Measurements from ENCODE around the gene ICE2. TPM values are rescaled to one million over a fixed set of nuclear protein-coding genes. Genes with fewer than 3 reads are reported as not detected.

ICE2 gene
- polyA plus RNA-seq, 3 donors, result 10.0 to 27.0 (median 24.8) TPM

GRCh38 chr15:60511351-60512031, 32.5 kb upstream of the ICE2 start:
- no peaks in the 10 kb centered on the region for H3K36me3 ChIP-seq (replicated peaks in 1 of 2; ENCODE audit: control insufficient read depth in 1 of 2, insufficient read depth in 2 of 2, low read length in 2 of 2)
- no peak overlapping the region for H3K4me3 ChIP-seq (replicated peaks in 1 of 3; ENCODE audit: low read depth in 2 of 3, low read length in 3 of 3)
- TF ChIP-seq, protein P1, sequence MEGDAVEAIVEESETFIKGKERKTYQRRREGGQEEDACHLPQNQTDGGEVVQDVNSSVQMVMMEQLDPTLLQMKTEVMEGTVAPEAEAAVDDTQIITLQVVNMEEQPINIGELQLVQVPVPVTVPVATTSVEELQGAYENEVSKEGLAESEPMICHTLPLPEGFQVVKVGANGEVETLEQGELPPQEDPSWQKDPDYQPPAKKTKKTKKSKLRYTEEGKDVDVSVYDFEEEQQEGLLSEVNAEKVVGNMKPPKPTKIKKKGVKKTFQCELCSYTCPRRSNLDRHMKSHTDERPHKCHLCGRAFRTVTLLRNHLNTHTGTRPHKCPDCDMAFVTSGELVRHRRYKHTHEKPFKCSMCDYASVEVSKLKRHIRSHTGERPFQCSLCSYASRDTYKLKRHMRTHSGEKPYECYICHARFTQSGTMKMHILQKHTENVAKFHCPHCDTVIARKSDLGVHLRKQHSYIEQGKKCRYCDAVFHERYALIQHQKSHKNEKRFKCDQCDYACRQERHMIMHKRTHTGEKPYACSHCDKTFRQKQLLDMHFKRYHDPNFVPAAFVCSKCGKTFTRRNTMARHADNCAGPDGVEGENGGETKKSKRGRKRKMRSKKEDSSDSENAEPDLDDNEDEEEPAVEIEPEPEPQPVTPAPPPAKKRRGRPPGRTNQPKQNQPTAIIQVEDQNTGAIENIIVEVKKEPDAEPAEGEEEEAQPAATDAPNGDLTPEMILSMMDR (IDR thresholded peaks at IDR 0.05), result no peak
- H3K4me1 Mint-ChIP-seq, result peaks cover 5% of the 10 kb centered on the region
- no peak for DNase-seq
- no peak overlapping the region for H3K9ac ChIP-seq (ENCODE audit: insufficient read depth, low read length, poor library complexity, severe bottlenecking)
- H3K4me3 Mint-ChIP-seq, result no peak overlapping the region
- intact Hi-C loops (cut with micrococcal nuclease), result no loop called here
- no peaks in the 10 kb centered on the region for H3K9me3 Mint-ChIP-seq
- H3K27ac ChIP-seq (ENCODE audit: low read depth in 1 of 2, low read length in 2 of 2), result no peak overlapping the region
- H3K27me3 ChIP-seq (ENCODE audit: control insufficient read depth in 2 of 2, insufficient read depth in 2 of 2, low read length in 2 of 2), result no peaks in the 10 kb centered on the region
- H3K4me1 ChIP-seq (ENCODE audit: control insufficient read depth in 1 of 2, insufficient read depth in 2 of 2, low read length in 2 of 2), result no peaks in the 10 kb centered on the region
- H3K4me2 ChIP-seq (replicated peaks; ENCODE audit: extremely low read depth, low read length, poor library complexity, severe bottlenecking), result no peak overlapping the region
- WGBS (ENCODE audit: insufficient coverage), result 93% methylated on average over 20 of the region's 21 CpGs
- no peaks in the 10 kb centered on the region for H4K20me1 ChIP-seq (ENCODE audit: insufficient read depth, low read length)
- H3K9me3 ChIP-seq (replicated peaks in 1 of 2; ENCODE audit: control insufficient read depth in 1 of 2, insufficient read depth in 1 of 2, low read length in 2 of 2), result no peaks in the 10 kb centered on the region
- peaks cover 0 to 3% of the 10 kb centered on the region in 2 donors for H3K36me3 Mint-ChIP-seq
- no peak overlapping the region for H3K27ac Mint-ChIP-seq
- no peak overlapping the region for H2AFZ ChIP-seq (ENCODE audit: insufficient read depth, low read depth, low read length, poor library complexity, severe bottlenecking)
- H3K27me3 Mint-ChIP-seq (ENCODE audit: low read depth in 3 of 3), result no peaks in the 10 kb centered on the region
- no peaks in the 10 kb centered on the region for H3K79me2 ChIP-seq (ENCODE audit: insufficient read depth, low read length)

- peaks cover 0 to 3% of the 10 kb centered on the region in 2 donors for H3K36me3 Mint-ChIP-seq
These were observed 31.1 kb upstream of the ICE2 start for GRCh38 chr15:60510006-60510405.

More at GRCh38 chr15:60510006-60510405, 31.1 kb upstream of the ICE2 start:
- no peak overlapping the region for H3K27ac Mint-ChIP-seq
- H3K27me3 ChIP-seq (ENCODE audit: control insufficient read depth in 2 of 2, insufficient read depth in 2 of 2, low read length in 2 of 2), result no peaks in the 10 kb centered on the region
- H2AFZ ChIP-seq (ENCODE audit: insufficient read depth, low read depth, low read length, poor library complexity, severe bottlenecking), result no peak overlapping the region
- no peaks in the 10 kb centered on the region for H4K20me1 ChIP-seq (ENCODE audit: insufficient read depth, low read length)
- H3K4me3 Mint-ChIP-seq, result no peak overlapping the region
- H3K4me2 ChIP-seq (replicated peaks; ENCODE audit: extremely low read depth, low read length, poor library complexity, severe bottlenecking), result no peak overlapping the region
- peaks cover 5% of the 10 kb centered on the region for H3K4me1 Mint-ChIP-seq
- intact Hi-C loops (cut with micrococcal nuclease), result no loop called here
- no peaks in the 10 kb centered on the region for H3K4me1 ChIP-seq (ENCODE audit: control insufficient read depth in 1 of 2, insufficient read depth in 2 of 2, low read length in 2 of 2)
- no peak overlapping the region for H3K4me3 ChIP-seq (replicated peaks in 1 of 3; ENCODE audit: low read depth in 2 of 3, low read length in 3 of 3)
- no peaks in the 10 kb centered on the region for H3K27me3 Mint-ChIP-seq (ENCODE audit: low read depth in 3 of 3)
- H3K9me3 ChIP-seq (replicated peaks in 1 of 2; ENCODE audit: control insufficient read depth in 1 of 2, insufficient read depth in 1 of 2, low read length in 2 of 2), result no peaks in the 10 kb centered on the region
- no peaks in the 10 kb centered on the region for H3K9me3 Mint-ChIP-seq
- H3K27ac ChIP-seq (ENCODE audit: low read depth in 1 of 2, low read length in 2 of 2), result no peak overlapping the region
- no peak overlapping the region for H3K9ac ChIP-seq (ENCODE audit: insufficient read depth, low read length, poor library complexity, severe bottlenecking)
- no peak for DNase-seq
- TF ChIP-seq, protein P1 (IDR thresholded peaks at IDR 0.05), result no peak
- no peaks in the 10 kb centered on the region for H3K36me3 ChIP-seq (replicated peaks in 1 of 2; ENCODE audit: control insufficient read depth in 1 of 2, insufficient read depth in 2 of 2, low read length in 2 of 2)
- H3K79me2 ChIP-seq (ENCODE audit: insufficient read depth, low read length), result no peaks in the 10 kb centered on the region
- 100% methylated on average over 1 of the region's 5 CpGs for WGBS (ENCODE audit: insufficient coverage)
